Esophagus muscularis mucosa (tissue), 3 donors: Measurements from ENCODE around the gene ASXL3.

Experiments
- POLR2AphosphoS5 ChIP-seq, 2 donors: sonication (generic); formaldehyde crosslinking; IDR thresholded peaks; one replicate each; pipeline ENCODE4 v1.6.1; 2017; ENCODE audit warnings: antibody characterized with exemption in 2 of 2
- TF ChIP-seq, protein P1 (sequence below), 3 experiments: fragments of 200-600 bp in 2 of 3; fragments of 450-650 bp in 1 of 3; sonication (generic) in 2 of 3; IDR thresholded peaks; one replicate each; pipeline ENCODE4 v1.5.1; 2017 to 2019; ENCODE audit warnings: antibody characterized with exemption in 3 of 3, mild to moderate bottlenecking in 2 of 3, moderate library complexity in 1 of 3

- TF ChIP-seq, protein P1, sequence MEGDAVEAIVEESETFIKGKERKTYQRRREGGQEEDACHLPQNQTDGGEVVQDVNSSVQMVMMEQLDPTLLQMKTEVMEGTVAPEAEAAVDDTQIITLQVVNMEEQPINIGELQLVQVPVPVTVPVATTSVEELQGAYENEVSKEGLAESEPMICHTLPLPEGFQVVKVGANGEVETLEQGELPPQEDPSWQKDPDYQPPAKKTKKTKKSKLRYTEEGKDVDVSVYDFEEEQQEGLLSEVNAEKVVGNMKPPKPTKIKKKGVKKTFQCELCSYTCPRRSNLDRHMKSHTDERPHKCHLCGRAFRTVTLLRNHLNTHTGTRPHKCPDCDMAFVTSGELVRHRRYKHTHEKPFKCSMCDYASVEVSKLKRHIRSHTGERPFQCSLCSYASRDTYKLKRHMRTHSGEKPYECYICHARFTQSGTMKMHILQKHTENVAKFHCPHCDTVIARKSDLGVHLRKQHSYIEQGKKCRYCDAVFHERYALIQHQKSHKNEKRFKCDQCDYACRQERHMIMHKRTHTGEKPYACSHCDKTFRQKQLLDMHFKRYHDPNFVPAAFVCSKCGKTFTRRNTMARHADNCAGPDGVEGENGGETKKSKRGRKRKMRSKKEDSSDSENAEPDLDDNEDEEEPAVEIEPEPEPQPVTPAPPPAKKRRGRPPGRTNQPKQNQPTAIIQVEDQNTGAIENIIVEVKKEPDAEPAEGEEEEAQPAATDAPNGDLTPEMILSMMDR (IDR thresholded peaks at IDR 0.05): no peak
- TF ChIP-seq POLR2AphosphoS5 (IDR thresholded peaks at IDR 0.05): no peak
These were observed 38.5 kb downstream of the ASXL3 start for GRCh38 chr18:33616556-33616955.
